Measurements from ENCODE around the gene AVEN.
A peak's percentile ranks its signal among the peaks of the same experiment; 100 is the strongest.

Gene AVEN

DNA sequence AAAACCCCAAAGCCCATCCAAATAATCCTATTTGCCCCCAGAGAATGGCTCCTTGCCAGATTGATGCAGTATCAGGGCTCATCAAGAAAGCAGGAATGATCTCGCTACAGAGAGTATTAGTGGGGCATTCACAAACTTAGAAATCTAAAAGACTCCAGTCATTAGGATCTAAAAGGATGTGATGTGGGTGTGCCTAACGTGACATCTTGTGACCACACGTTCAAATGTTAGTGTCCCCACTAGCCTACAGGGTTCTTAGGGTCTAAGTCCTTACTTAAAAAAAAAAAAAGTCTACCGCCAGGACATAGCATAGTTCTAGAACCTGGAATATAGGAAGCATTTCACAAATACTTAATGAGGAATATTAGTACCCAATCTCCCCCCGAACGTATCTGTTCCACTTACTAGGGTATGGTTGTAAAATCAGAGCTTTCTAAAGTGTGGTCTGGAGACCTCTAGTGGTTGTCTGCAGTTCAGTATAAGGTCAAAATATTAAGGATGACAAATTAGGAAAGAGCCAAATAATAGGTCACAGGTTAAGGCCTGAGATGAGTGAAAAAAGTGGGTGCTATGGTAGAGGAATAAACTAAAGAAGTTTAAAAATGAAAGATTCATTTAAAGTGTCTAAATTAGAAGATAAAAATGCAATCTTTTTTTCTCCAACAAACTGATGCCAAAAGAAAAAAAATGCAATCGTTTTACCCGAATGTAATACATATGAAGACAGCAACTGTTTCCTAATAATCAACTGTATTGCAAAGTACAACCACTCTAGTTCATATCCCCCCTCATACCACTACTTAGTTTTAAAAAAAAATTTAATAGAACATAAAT, 75.0 kb downstream of the AVEN start:
- Histone ChIP-seq H3K36me3 (no peaks in the 10 kb centered on the region), H3K9me3 (ENCODE audit: severe bottlenecking) (no peaks in the 10 kb centered on the region), H3K27me3 (ENCODE audit: insufficient read depth, low read depth, severe bottlenecking) (no peaks in the 10 kb centered on the region), H3K27ac (no peak overlapping the region), H3K4me3 (ENCODE audit: low read depth, low read length) (no peak overlapping the region)
- TF ChIP-seq, protein P1, sequence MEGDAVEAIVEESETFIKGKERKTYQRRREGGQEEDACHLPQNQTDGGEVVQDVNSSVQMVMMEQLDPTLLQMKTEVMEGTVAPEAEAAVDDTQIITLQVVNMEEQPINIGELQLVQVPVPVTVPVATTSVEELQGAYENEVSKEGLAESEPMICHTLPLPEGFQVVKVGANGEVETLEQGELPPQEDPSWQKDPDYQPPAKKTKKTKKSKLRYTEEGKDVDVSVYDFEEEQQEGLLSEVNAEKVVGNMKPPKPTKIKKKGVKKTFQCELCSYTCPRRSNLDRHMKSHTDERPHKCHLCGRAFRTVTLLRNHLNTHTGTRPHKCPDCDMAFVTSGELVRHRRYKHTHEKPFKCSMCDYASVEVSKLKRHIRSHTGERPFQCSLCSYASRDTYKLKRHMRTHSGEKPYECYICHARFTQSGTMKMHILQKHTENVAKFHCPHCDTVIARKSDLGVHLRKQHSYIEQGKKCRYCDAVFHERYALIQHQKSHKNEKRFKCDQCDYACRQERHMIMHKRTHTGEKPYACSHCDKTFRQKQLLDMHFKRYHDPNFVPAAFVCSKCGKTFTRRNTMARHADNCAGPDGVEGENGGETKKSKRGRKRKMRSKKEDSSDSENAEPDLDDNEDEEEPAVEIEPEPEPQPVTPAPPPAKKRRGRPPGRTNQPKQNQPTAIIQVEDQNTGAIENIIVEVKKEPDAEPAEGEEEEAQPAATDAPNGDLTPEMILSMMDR (IDR thresholded peaks at IDR 0.05; ENCODE audit: low read depth, low read length) = peak; percentile 43
- no peak for DNase-seq

DNA sequence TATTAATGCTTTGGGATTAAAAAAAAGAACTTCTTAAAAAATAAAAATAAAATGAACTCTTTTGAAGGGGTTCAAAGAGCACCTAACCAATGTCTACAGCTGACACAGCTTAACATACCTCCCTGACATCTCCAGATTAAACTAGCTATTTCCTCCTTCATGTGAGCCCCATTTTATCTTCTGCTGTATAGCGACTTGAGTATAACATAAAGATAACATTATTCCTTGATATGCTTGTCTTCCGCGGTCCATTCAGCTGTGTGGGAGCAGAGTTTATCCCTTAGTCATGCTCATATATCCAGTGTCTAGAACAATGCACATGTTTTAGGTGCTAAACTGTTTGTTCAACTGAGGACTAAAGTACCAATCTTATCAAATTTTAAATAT, 78.5 kb downstream of the AVEN start:
- H3K36me3 ChIP-seq = no peaks in the 10 kb centered on the region
- no peak for DNase-seq
- H3K9me3 ChIP-seq (ENCODE audit: severe bottlenecking) = no peaks in the 10 kb centered on the region
- H3K27me3 ChIP-seq (ENCODE audit: insufficient read depth, low read depth, severe bottlenecking) = no peaks in the 10 kb centered on the region
- TF ChIP-seq, protein P1 (IDR thresholded peaks at IDR 0.05; ENCODE audit: low read depth, low read length) = no peak
- H3K27ac ChIP-seq = no peak overlapping the region
- H3K4me3 ChIP-seq (ENCODE audit: low read depth, low read length) = no peak overlapping the region

DNA sequence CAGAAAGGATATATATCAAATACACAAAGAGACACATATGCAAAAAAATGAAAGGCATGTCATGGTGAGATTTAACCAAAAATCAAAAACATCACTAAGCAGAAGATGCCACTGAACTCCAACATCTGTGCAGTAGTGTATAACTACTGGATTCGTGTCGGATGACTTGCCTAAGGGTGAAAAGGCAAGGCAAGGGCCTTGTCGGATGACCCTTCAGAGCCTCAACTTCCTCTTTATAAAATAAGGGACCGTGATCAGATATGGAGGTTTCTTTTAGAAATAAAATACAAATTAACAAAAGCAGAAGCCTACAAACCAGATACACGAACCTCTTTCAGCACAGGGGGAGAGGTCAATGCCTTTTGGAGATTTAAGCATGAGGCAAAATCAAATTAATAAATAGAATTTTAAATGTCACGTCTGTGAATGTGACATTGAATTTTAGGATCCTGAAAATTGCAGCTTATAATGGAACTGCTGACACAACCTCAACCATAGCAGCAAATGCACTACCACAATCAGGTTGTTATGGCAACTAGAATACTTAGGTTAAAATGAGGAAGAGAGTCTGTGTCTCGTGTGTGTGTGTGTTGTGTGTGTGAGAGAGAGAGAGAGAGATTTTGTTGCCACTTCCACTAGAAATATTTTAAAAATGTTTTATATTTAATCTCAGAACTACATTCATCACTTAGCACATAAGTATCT, 79.0 kb downstream of the AVEN start:
- Histone ChIP-seq H3K27ac (no peak overlapping the region), H3K4me3 (ENCODE audit: low read depth, low read length) (no peak overlapping the region), H3K9me3 (ENCODE audit: severe bottlenecking) (no peaks in the 10 kb centered on the region), H3K27me3 (ENCODE audit: insufficient read depth, low read depth, severe bottlenecking) (no peaks in the 10 kb centered on the region), H3K36me3 (no peaks in the 10 kb centered on the region)
- no peak for DNase-seq
- TF ChIP-seq, protein P1 (IDR thresholded peaks at IDR 0.05; ENCODE audit: low read depth, low read length) = no peak

DNA sequence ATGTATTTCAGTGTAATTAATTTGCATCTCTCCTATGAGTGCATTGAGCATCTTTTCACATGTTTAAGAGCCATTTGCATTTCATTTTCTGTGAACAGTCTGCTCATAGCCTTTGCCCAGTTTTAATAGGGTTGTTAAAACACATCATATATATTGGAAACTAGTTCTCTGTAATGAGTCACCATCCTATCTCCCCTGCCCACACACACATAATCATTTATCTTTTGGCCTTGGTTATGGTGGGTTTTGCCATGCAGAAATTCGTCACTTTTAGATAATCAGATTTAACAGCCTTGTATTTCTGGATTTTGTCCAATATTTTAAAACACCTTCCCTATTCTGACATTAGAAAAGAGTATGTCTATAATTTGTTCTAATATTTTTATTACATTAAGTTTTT, 82.6 kb downstream of the AVEN start:
- H3K36me3 ChIP-seq = no peaks in the 10 kb centered on the region
- peaks cover 2% of the 10 kb centered on the region for H3K9me3 ChIP-seq (ENCODE audit: severe bottlenecking)
- TF ChIP-seq, protein P1 (IDR thresholded peaks at IDR 0.05; ENCODE audit: low read depth, low read length) = no peak
- H3K27me3 ChIP-seq (ENCODE audit: insufficient read depth, low read depth, severe bottlenecking) = no peaks in the 10 kb centered on the region
- no peak overlapping the region for H3K27ac ChIP-seq
- H3K4me3 ChIP-seq (ENCODE audit: low read depth, low read length) = no peak overlapping the region
- DNase-seq = no peak

DNA sequence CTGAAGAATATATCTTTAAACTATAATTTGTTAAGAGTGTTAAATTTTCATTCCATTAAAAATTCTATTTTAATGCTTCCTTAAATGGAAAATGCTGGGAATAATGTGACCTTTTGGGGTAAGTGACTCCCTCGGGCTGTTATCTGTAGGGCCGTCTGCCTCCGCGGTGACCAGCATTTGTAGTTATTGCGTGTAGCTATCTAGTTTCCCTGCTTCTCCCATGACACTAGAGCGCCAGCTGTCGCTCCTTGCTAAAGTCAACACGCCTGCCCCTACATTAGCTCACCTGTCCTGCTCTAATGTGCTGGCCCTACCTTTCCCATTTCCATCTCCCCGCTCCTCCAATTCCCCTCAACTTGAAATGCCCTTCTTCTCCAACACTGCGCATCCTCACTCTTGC, 83.1 kb downstream of the AVEN start:
- DNase-seq = no peak

More for the DNA sequence above, 83.1 kb downstream of the AVEN start:
- no peaks in the 10 kb centered on the region for H3K36me3 ChIP-seq
- H3K27ac ChIP-seq = no peak overlapping the region
- peaks cover 2% of the 10 kb centered on the region for H3K9me3 ChIP-seq (ENCODE audit: severe bottlenecking)
- H3K4me3 ChIP-seq (ENCODE audit: low read depth, low read length) = no peak overlapping the region
- TF ChIP-seq, protein P1 (IDR thresholded peaks at IDR 0.05; ENCODE audit: low read depth, low read length) = no peak
- H3K27me3 ChIP-seq (ENCODE audit: insufficient read depth, low read depth, severe bottlenecking) = no peaks in the 10 kb centered on the region

Measured in WERI-Rb-1 (cell line).